ENCODE data around the gene SCLY. TPM values are rescaled to one million over a fixed set of nuclear protein-coding genes. Genes with fewer than 3 reads are reported as not detected.

SCLY gene
- total and polyA plus RNA-seq, 2 of the 13 experiments (the other 11 are each of a cell fraction or from before 2014, with no cell fraction given) = 27.9 to 38.6 TPM

DNA sequence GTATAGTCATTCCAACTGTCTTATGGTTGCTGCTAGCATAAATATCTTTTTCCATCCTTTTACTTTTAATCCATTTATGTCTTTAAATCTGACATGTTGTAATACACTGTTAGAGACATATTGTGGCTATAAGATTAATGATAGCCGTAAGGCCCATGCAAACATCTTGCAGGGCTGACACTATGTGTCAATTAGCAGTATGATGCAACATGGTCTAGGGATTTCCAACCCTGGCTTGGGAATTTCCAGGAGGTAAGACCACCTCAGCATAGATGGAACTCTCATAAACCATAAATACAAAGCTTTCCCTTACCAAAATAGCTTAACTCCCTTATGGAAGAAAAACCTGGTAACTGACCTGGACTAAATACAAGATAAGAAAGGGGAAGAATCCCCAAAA, 16.5 kb downstream of the SCLY start (continued):
- TF ChIP-seq, protein P1, sequence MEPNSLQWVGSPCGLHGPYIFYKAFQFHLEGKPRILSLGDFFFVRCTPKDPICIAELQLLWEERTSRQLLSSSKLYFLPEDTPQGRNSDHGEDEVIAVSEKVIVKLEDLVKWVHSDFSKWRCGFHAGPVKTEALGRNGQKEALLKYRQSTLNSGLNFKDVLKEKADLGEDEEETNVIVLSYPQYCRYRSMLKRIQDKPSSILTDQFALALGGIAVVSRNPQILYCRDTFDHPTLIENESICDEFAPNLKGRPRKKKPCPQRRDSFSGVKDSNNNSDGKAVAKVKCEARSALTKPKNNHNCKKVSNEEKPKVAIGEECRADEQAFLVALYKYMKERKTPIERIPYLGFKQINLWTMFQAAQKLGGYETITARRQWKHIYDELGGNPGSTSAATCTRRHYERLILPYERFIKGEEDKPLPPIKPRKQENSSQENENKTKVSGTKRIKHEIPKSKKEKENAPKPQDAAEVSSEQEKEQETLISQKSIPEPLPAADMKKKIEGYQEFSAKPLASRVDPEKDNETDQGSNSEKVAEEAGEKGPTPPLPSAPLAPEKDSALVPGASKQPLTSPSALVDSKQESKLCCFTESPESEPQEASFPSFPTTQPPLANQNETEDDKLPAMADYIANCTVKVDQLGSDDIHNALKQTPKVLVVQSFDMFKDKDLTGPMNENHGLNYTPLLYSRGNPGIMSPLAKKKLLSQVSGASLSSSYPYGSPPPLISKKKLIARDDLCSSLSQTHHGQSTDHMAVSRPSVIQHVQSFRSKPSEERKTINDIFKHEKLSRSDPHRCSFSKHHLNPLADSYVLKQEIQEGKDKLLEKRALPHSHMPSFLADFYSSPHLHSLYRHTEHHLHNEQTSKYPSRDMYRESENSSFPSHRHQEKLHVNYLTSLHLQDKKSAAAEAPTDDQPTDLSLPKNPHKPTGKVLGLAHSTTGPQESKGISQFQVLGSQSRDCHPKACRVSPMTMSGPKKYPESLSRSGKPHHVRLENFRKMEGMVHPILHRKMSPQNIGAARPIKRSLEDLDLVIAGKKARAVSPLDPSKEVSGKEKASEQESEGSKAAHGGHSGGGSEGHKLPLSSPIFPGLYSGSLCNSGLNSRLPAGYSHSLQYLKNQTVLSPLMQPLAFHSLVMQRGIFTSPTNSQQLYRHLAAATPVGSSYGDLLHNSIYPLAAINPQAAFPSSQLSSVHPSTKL (CRISPR knock-in tag; IDR thresholded peaks at IDR 0.05) = peak; percentile 41; the same call in 1 of the 2 replicates
- TF ChIP-seq, protein P2, sequence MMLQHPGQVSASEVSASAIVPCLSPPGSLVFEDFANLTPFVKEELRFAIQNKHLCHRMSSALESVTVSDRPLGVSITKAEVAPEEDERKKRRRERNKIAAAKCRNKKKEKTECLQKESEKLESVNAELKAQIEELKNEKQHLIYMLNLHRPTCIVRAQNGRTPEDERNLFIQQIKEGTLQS (CRISPR knock-in tag; IDR thresholded peaks at IDR 0.05) = no peak
- TF ChIP-seq, protein P3, sequence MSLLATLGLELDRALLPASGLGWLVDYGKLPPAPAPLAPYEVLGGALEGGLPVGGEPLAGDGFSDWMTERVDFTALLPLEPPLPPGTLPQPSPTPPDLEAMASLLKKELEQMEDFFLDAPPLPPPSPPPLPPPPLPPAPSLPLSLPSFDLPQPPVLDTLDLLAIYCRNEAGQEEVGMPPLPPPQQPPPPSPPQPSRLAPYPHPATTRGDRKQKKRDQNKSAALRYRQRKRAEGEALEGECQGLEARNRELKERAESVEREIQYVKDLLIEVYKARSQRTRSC (CRISPR knock-in tag; IDR thresholded peaks at IDR 0.05; ENCODE audit: low read depth) = no peak
- TF ChIP-seq AHR (CRISPR knock-in tag; IDR thresholded peaks at IDR 0.05) (no peak), ESRRA (CRISPR knock-in tag; IDR thresholded peaks at IDR 0.05; ENCODE audit: low read depth) (no peak), CHD2 (IDR thresholded peaks at IDR 0.05; ENCODE audit: low read depth, low read length) (no peak), SOX13 (IDR thresholded peaks at IDR 0.05) (no peak), SOX13 (CRISPR knock-in tag; conservative IDR thresholded peaks at IDR 0.05 in 1 of 2, IDR thresholded peaks at IDR 0.05 in 1 of 2) (peak in 1 of 2 experiments; percentile 41; a peak in 1 of 4 replicates), CENPX (CRISPR knock-in tag; IDR thresholded peaks at IDR 0.05) (no peak), FOXC1 (CRISPR knock-in tag; IDR thresholded peaks at IDR 0.05; ENCODE audit: borderline replicate concordance) (no peak), CREB1 (IDR thresholded peaks at IDR 0.05) (no peak), CREB1 (CRISPR knock-in tag; IDR thresholded peaks at IDR 0.05) (no peak), ZNF816 (CRISPR knock-in tag; IDR thresholded peaks at IDR 0.05; ENCODE audit: borderline replicate concordance) (no peak), CEBPG (CRISPR knock-in tag; IDR thresholded peaks at IDR 0.05) (peak; percentile 98), CBX2 (IDR thresholded peaks at IDR 0.05; ENCODE audit: low read depth, low read length) (no peak), CBX2 (CRISPR knock-in tag; IDR thresholded peaks at IDR 0.05; ENCODE audit: low read depth) (no peak), TBX3 (IDR thresholded peaks at IDR 0.05; ENCODE audit: borderline replicate concordance) (no peak), RARA (CRISPR knock-in tag; IDR thresholded peaks at IDR 0.05) (0 out of 2 replicates have a peak, but pooled peaks have one; percentile 11), ZNF703 (CRISPR knock-in tag; IDR thresholded peaks at IDR 0.05; ENCODE audit: borderline replicate concordance) (no peak), AGO2 (optimal IDR thresholded peaks at IDR 0.05; ENCODE audit: low read depth, low read length) (no peak), ZSCAN30 (CRISPR knock-in tag; IDR thresholded peaks at IDR 0.05) (no peak), SIX4 (CRISPR knock-in tag; IDR thresholded peaks at IDR 0.05) (0 out of 2 replicates have a peak, but pooled peaks have one; percentile 32)
- TF ChIP-seq, protein P4, sequence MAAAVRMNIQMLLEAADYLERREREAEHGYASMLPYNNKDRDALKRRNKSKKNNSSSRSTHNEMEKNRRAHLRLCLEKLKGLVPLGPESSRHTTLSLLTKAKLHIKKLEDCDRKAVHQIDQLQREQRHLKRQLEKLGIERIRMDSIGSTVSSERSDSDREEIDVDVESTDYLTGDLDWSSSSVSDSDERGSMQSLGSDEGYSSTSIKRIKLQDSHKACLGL (CRISPR knock-in tag; IDR thresholded peaks at IDR 0.05) = no peak
- TF ChIP-seq, protein P5, sequence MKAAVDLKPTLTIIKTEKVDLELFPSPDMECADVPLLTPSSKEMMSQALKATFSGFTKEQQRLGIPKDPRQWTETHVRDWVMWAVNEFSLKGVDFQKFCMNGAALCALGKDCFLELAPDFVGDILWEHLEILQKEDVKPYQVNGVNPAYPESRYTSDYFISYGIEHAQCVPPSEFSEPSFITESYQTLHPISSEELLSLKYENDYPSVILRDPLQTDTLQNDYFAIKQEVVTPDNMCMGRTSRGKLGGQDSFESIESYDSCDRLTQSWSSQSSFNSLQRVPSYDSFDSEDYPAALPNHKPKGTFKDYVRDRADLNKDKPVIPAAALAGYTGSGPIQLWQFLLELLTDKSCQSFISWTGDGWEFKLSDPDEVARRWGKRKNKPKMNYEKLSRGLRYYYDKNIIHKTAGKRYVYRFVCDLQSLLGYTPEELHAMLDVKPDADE (CRISPR knock-in tag; IDR thresholded peaks at IDR 0.05) = no peak
- TF ChIP-seq, protein P6, sequence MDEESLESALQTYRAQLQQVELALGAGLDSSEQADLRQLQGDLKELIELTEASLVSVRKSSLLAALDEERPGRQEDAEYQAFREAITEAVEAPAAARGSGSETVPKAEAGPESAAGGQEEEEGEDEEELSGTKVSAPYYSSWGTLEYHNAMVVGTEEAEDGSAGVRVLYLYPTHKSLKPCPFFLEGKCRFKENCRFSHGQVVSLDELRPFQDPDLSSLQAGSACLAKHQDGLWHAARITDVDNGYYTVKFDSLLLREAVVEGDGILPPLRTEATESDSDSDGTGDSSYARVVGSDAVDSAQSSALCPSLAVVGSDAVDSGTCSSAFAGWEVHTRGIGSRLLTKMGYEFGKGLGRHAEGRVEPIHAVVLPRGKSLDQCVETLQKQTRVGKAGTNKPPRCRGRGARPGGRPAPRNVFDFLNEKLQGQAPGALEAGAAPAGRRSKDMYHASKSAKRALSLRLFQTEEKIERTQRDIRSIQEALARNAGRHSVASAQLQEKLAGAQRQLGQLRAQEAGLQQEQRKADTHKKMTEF (CRISPR knock-in tag; IDR thresholded peaks at IDR 0.05) = no peak
